Neural cell (in vitro differentiated cells): ENCODE data around the gene ANGPTL8. TPM values are rescaled to one million over a fixed set of nuclear protein-coding genes. Genes with fewer than 3 reads are reported as not detected.

ENCODE experiments used
- H2AFZ ChIP-seq: fragments of 200-600, 300-800 bp; sonication (generic), shearing (Covaris generic); 2 replicates; pipeline ENCODE4 v1.6.0; 2014; ENCODE audit warnings: low read depth, mild to moderate bottlenecking, antibody characterized with exemption, low read length, moderate library complexity
- H3F3A ChIP-seq: fragments of 200-600 bp; shearing (Covaris generic); 2 replicates; pipeline ENCODE4 v1.6.1; 2016; ENCODE audit warnings: mild to moderate bottlenecking, moderate library complexity, mixed read lengths, antibody characterized with exemption, low read length; ENCODE audit not compliant: insufficient read depth, poor library complexity, severe bottlenecking
- H3K27ac ChIP-seq: fragments of 200-600, 300-800 bp; sonication (generic), shearing (Covaris generic); 2 replicates; pipeline ENCODE4 v1.5.1; 2014; ENCODE audit warnings: mild to moderate bottlenecking, low read length, moderate library complexity
- H3K27me3 ChIP-seq: fragments of 300-800, 200-600 bp; sonication (generic), shearing (Covaris generic); 2 replicates; pipeline ENCODE4 v1.6.0; 2014; ENCODE audit warnings: mild to moderate bottlenecking, low read depth, low read length, moderate library complexity; ENCODE audit not compliant: insufficient read depth
- H3K36me3 ChIP-seq: fragments of 300-800, 200-600 bp; sonication (generic), shearing (Covaris generic); 2 replicates; pipeline ENCODE4 v1.5.1; 2014; ENCODE audit warnings: mild to moderate bottlenecking, antibody characterized with exemption, low read length, moderate library complexity; ENCODE audit not compliant: insufficient read depth
- H3K4me2 ChIP-seq: fragments of 300-800, 200-600 bp; sonication (generic), shearing (Covaris generic); 2 replicates; pipeline ENCODE4 v1.6.0; 2014; ENCODE audit warnings: mild to moderate bottlenecking, low read length
- H3K4me3 ChIP-seq: fragments of 300-800, 200-600 bp; sonication (generic), shearing (Covaris generic); 2 replicates; pipeline ENCODE4 v1.5.1; 2014; ENCODE audit warnings: mild to moderate bottlenecking, low read length, moderate library complexity
- H3K79me2 ChIP-seq: fragments of 200-600 bp; shearing (Covaris generic); replicated peaks from 2 replicates; pipeline ENCODE4 v1.6.0; 2014; ENCODE audit warnings: mild to moderate bottlenecking, low read length, moderate library complexity; ENCODE audit not compliant: insufficient read depth
- H3K9ac ChIP-seq: fragments of 300-800, 200-600 bp; sonication (generic), shearing (Covaris generic); 2 replicates; pipeline ENCODE4 v1.6.1; 2016; ENCODE audit warnings: mild to moderate bottlenecking, low read length, mixed read lengths
- H3K9me2 ChIP-seq: fragments of 200-600 bp; shearing (Covaris generic); 2 replicates; pipeline ENCODE4 v1.6.1; 2016; ENCODE audit warnings: mild to moderate bottlenecking, low read length, mixed read lengths; ENCODE audit not compliant: insufficient read depth
- H3K9me3 ChIP-seq: fragments of 200-600, 300-800 bp; sonication (generic), shearing (Covaris generic); 2 replicates; pipeline ENCODE4 v1.6.1; 2016; ENCODE audit warnings: mild to moderate bottlenecking, mixed run types, low read length, moderate library complexity, mixed read lengths
- H4K20me1 ChIP-seq: fragments of 200-600 bp; shearing (Covaris generic); 2 replicates; pipeline ENCODE4 v1.6.1; 2016; ENCODE audit warnings: mild to moderate bottlenecking, mixed run types; ENCODE audit not compliant: insufficient read depth
- CTCF ChIP-seq: fragments of 450-650 bp; IDR thresholded peaks from 2 replicates; pipeline ENCODE4 v1.5.1; 2014; ENCODE audit warnings: antibody characterized with exemption, mild to moderate bottlenecking, moderate library complexity; ENCODE audit not compliant: poor library complexity, severe bottlenecking
- EP300 ChIP-seq: fragments of 450-650 bp; conservative IDR thresholded peaks from 2 replicates; pipeline ENCODE4 v1.6.1; 2014; ENCODE audit warnings: antibody characterized with exemption, mild to moderate bottlenecking, moderate library complexity; ENCODE audit not compliant: poor library complexity, severe bottlenecking
- EZH2 ChIP-seq: fragments of 200-600, 300-800 bp; shearing (Covaris generic), sonication (generic); IDR thresholded peaks from 2 replicates; pipeline ENCODE4 v1.6.1; 2014; ENCODE audit warnings: antibody characterized with exemption, low read length, borderline replicate concordance, mild to moderate bottlenecking; ENCODE audit not compliant: insufficient read depth, poor library complexity, severe bottlenecking
- MXI1 ChIP-seq: fragments of 450-650 bp; conservative IDR thresholded peaks from 2 replicates; pipeline ENCODE4 v1.6.1; 2014; ENCODE audit warnings: antibody characterized with exemption, mild to moderate bottlenecking; ENCODE audit not compliant: poor library complexity, severe bottlenecking
- POLR2AphosphoS5 ChIP-seq: IDR thresholded peaks from 2 replicates; pipeline ENCODE4 v1.6.1; 2012
- RAD21 ChIP-seq: fragments of 450-650 bp; conservative IDR thresholded peaks from 2 replicates; pipeline ENCODE4 v1.6.1; 2014; ENCODE audit warnings: antibody characterized with exemption, mild to moderate bottlenecking, moderate library complexity
- REST ChIP-seq: IDR thresholded peaks from 2 replicates; pipeline ENCODE4 v1.6.1; 2012; ENCODE audit warnings: borderline replicate concordance
- SMC3 ChIP-seq: fragments of 450-650 bp; conservative IDR thresholded peaks from 2 replicates; pipeline ENCODE4 v1.6.1; 2014; ENCODE audit warnings: antibody characterized with exemption, mild to moderate bottlenecking, moderate library complexity; ENCODE audit not compliant: poor library complexity
- TAF1 ChIP-seq: IDR thresholded peaks from 2 replicates; pipeline ENCODE4 v1.6.1; 2012; ENCODE audit warnings: low read depth
- polyA plus RNA-seq: library from polyadenylated mRNA; depleted of rRNA; stranded (reverse); fragments of >200 nt; gene quantifications from 2 replicates; pipeline ENCODE4 v1.2.3, GENCODE V29; 2014

ANGPTL8 gene
- polyA plus RNA-seq, 1 donor from 2014 or later: not detected

- H3K4me3 ChIP-seq: no peak overlapping the region
- no peak overlapping the region for H3K4me2 ChIP-seq
- no peaks in the 10 kb centered on the region for H3F3A ChIP-seq
- H3K9ac ChIP-seq: no peak overlapping the region
- H3K36me3 ChIP-seq: no peaks in the 10 kb centered on the region
- no peaks in the 10 kb centered on the region for H3K79me2 ChIP-seq
- H3K9me2 ChIP-seq: no peaks in the 10 kb centered on the region
- no peak overlapping the region for H2AFZ ChIP-seq
- no peaks in the 10 kb centered on the region for H4K20me1 ChIP-seq
- no peak overlapping the region for H3K27ac ChIP-seq
- no peaks in the 10 kb centered on the region for H3K27me3 ChIP-seq
- TF ChIP-seq RAD21 (no peak), TAF1 (no peak), SMC3 (no peak), EZH2 (no peak), POLR2AphosphoS5 (no peak), REST (no peak), EP300 (no peak), MXI1 (no peak), CTCF (no peak)
- H3K9me3 ChIP-seq: no peaks in the 10 kb centered on the region
Observed at GRCh38 chr19:11254666-11255065, 15.2 kb downstream of the ANGPTL8 start.

GRCh38 chr19:11256189-11256588, 16.8 kb downstream of the ANGPTL8 start:
- H3K9ac ChIP-seq: no peak overlapping the region
- no peak overlapping the region for H3K4me2 ChIP-seq
- TF ChIP-seq REST: no peak
- TF ChIP-seq CTCF: no peak
- no peak for TF ChIP-seq SMC3
- no peak for TF ChIP-seq RAD21
- no peak for TF ChIP-seq TAF1
- TF ChIP-seq POLR2AphosphoS5: no peak
- no peak for TF ChIP-seq EP300
- no peak for TF ChIP-seq EZH2
- H3K36me3 ChIP-seq: no peaks in the 10 kb centered on the region
- H2AFZ ChIP-seq: no peak overlapping the region
- no peaks in the 10 kb centered on the region for H3F3A ChIP-seq
- no peaks in the 10 kb centered on the region for H3K27me3 ChIP-seq
- H3K79me2 ChIP-seq: no peaks in the 10 kb centered on the region
- no peak overlapping the region for H3K27ac ChIP-seq
- H3K9me2 ChIP-seq: no peaks in the 10 kb centered on the region
- no peaks in the 10 kb centered on the region for H4K20me1 ChIP-seq
- no peaks in the 10 kb centered on the region for H3K9me3 ChIP-seq
- no peak overlapping the region for H3K4me3 ChIP-seq
